Eye (tissue), 1 donor: Measurements from ENCODE around the gene ZNF793.

Experiments
- DNase-seq: peaks from one replicate; pipeline ENCODE4 v3.0.0-alpha.2; 2015

ZNF793 gene

GRCh38 chr19:37572203-37572602 is 65.5 kb downstream of the ZNF793 start:
- DNase-seq: no peak

- no peak for DNase-seq
These were observed 76.6 kb downstream of the ZNF793 start for GRCh38 chr19:37583340-37583739.
